ENCODE measurements around the gene BCDIN3D. TPM values are rescaled to one million over a fixed set of nuclear protein-coding genes. Genes with fewer than 3 reads are reported as not detected.

The BCDIN3D gene
- total and polyA plus RNA-seq, 4 donors = 2.6 to 4.4 (median 3.0) TPM

- ATAC-seq (ENCODE audit: insufficient read depth, low FRiP score) (no peak), DNase-seq (no peak)
- TF ChIP-seq, protein P1, sequence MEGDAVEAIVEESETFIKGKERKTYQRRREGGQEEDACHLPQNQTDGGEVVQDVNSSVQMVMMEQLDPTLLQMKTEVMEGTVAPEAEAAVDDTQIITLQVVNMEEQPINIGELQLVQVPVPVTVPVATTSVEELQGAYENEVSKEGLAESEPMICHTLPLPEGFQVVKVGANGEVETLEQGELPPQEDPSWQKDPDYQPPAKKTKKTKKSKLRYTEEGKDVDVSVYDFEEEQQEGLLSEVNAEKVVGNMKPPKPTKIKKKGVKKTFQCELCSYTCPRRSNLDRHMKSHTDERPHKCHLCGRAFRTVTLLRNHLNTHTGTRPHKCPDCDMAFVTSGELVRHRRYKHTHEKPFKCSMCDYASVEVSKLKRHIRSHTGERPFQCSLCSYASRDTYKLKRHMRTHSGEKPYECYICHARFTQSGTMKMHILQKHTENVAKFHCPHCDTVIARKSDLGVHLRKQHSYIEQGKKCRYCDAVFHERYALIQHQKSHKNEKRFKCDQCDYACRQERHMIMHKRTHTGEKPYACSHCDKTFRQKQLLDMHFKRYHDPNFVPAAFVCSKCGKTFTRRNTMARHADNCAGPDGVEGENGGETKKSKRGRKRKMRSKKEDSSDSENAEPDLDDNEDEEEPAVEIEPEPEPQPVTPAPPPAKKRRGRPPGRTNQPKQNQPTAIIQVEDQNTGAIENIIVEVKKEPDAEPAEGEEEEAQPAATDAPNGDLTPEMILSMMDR (IDR thresholded peaks at IDR 0.05; ENCODE audit: control extremely low read depth, extremely low read depth) = no peak
- H3K4me1 ChIP-seq (ENCODE audit: control insufficient read depth in 5 of 5, insufficient read depth in 5 of 5, low read length in 5 of 5) = no peaks in the 10 kb centered on the region
- H3K36me3 ChIP-seq (ENCODE audit: control insufficient read depth in 4 of 4, insufficient read depth in 4 of 4, low read length in 4 of 4) = no peaks in the 10 kb centered on the region
- no peak overlapping the region for H3K4me3 ChIP-seq
- H3K9me3 ChIP-seq (ENCODE audit: control insufficient read depth in 4 of 4, insufficient read depth in 3 of 4, low read length in 3 of 4) = peaks cover 0 to 2% (median 0%) of the 10 kb centered on the region in 4 donors
- no peak overlapping the region for H3K9ac ChIP-seq (ENCODE audit: insufficient read depth in 1 of 2, low read length in 2 of 2)
- peaks cover 0 to 13% (median 10%) of the 10 kb centered on the region in 3 donors for H3K27me3 ChIP-seq (ENCODE audit: control insufficient read depth in 3 of 3, insufficient read depth in 3 of 3, low read length in 2 of 3)
- WGBS, 2 donors = 80 to 86% methylated on average over 2 of the region's 2 CpGs
- H3K27ac ChIP-seq (ENCODE audit: low read depth in 1 of 2, low read length in 1 of 2) = no peak overlapping the region
Observed at GRCh38 chr12:49853671-49854070, 10.8 kb upstream of the BCDIN3D start.

GRCh38 chr12:49847161-49847560, 4.3 kb upstream of the BCDIN3D start:
- no peak overlapping the region for H3K9ac ChIP-seq (ENCODE audit: insufficient read depth in 1 of 2, low read length in 2 of 2)

GRCh38 chr12:49846032-49846431, 3.1 kb upstream of the BCDIN3D start:
- H3K27me3 ChIP-seq (ENCODE audit: control insufficient read depth in 3 of 3, insufficient read depth in 3 of 3, low read length in 2 of 3) = peaks cover 0 to 16% (median 7%) of the 10 kb centered on the region in 3 donors
- H3K4me3 ChIP-seq = no peak overlapping the region
- peaks cover 0 to 2% (median 0%) of the 10 kb centered on the region in 4 donors for H3K9me3 ChIP-seq (ENCODE audit: control insufficient read depth in 4 of 4, insufficient read depth in 3 of 4, low read length in 3 of 4)
- peaks cover 0 to 16% (median 3%) of the 10 kb centered on the region in 5 donors for H3K4me1 ChIP-seq (ENCODE audit: control insufficient read depth in 5 of 5, insufficient read depth in 5 of 5, low read length in 5 of 5)
- no peak overlapping the region for H3K27ac ChIP-seq (ENCODE audit: low read depth in 1 of 2, low read length in 1 of 2)
- 87 to 97% methylated on average over 2 of the region's 2 CpGs for WGBS, 2 donors
- H3K36me3 ChIP-seq (ENCODE audit: control insufficient read depth in 4 of 4, insufficient read depth in 4 of 4, low read length in 4 of 4) = no peaks in the 10 kb centered on the region
- H3K9ac ChIP-seq (ENCODE audit: insufficient read depth in 1 of 2, low read length in 2 of 2) = no peak overlapping the region
- no peak for ATAC-seq (ENCODE audit: insufficient read depth, low FRiP score)
- no peak for DNase-seq
- TF ChIP-seq, protein P1 (IDR thresholded peaks at IDR 0.05; ENCODE audit: control extremely low read depth, extremely low read depth) = no peak

More at GRCh38 chr12:49847161-49847560, 4.3 kb upstream of the BCDIN3D start:
- Histone ChIP-seq H3K27ac (ENCODE audit: low read depth in 1 of 2, low read length in 1 of 2) (no peak overlapping the region), H3K4me3 (no peak overlapping the region), H3K9me3 (ENCODE audit: control insufficient read depth in 4 of 4, insufficient read depth in 3 of 4, low read length in 3 of 4) (peaks cover 0 to 2% (median 0%) of the 10 kb centered on the region in 4 donors), H3K36me3 (ENCODE audit: control insufficient read depth in 4 of 4, insufficient read depth in 4 of 4, low read length in 4 of 4) (no peaks in the 10 kb centered on the region), H3K27me3 (ENCODE audit: control insufficient read depth in 3 of 3, insufficient read depth in 3 of 3, low read length in 2 of 3) (peaks cover 0 to 16% (median 9%) of the 10 kb centered on the region in 3 donors), H3K4me1 (ENCODE audit: control insufficient read depth in 5 of 5, insufficient read depth in 5 of 5, low read length in 5 of 5) (peaks cover 0 to 9% (median 2%) of the 10 kb centered on the region in 5 donors)
- TF ChIP-seq, protein P1 (IDR thresholded peaks at IDR 0.05; ENCODE audit: control extremely low read depth, extremely low read depth) = no peak
- no peak for DNase-seq
- WGBS, 2 donors = 47 to 61% methylated on average over 2 of the region's 2 CpGs
- ATAC-seq (ENCODE audit: insufficient read depth, low FRiP score) = no peak

Data from lung (tissue), 12 donors.